ENCODE measurements around the gene FLNB. TPM values are rescaled to one million over a fixed set of nuclear protein-coding genes. Genes with fewer than 3 reads are reported as not detected.

The FLNB gene
- total RNA-seq, 1 experiment from 2014 or later, result 127 TPM

DNA sequence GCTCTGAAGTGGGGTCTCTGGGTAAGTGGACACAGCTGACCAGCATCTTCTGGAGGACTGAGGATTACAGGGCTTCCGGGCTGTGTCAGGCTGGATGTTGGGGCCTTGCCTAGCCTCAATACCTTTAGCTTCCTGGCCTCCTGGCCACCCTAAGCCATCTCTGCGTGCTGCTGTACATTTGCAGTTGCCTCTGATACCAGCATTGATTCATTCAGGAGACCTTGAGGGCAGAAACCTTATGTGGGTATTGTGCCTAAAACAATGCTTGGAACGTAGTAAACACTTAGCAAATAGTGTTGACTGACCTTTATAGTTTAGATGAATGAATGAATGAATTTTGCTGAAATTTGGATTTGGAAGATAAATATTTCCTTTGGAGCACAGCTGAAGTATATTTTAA, 97.0 kb downstream of the FLNB start:
- Mint-ChIP-seq H3K27me3 (ENCODE audit: low read depth) (no peaks in the 10 kb centered on the region), H3K9me3 (no peaks in the 10 kb centered on the region), H3K4me1 (no peaks in the 10 kb centered on the region), H3K4me3 (no peak overlapping the region), H3K36me3 (peaks cover 74% of the 10 kb centered on the region), H3K27ac (no peak overlapping the region)
- POLR2A ChIA-PET, result no interaction called here
- DNase-seq (ENCODE audit: low spot score) (no peak), ATAC-seq (no peak)
- CTCF ChIA-PET, result interaction anchor here (0.7 kb wide), 1 partner anchor 98 kb away, joined by 3 read pairs; no protein-coding TSS in a partner anchor
- TF ChIP-seq ZNF219 (CRISPR knock-in tag; IDR thresholded peaks at IDR 0.05; ENCODE audit: borderline replicate concordance) (no peak), ETV6 (CRISPR knock-in tag; IDR thresholded peaks at IDR 0.05) (no peak), SMAD3 (CRISPR knock-in tag; IDR thresholded peaks at IDR 0.05; ENCODE audit: borderline replicate concordance) (no peak), SP1 (CRISPR knock-in tag; conservative IDR thresholded peaks at IDR 0.05) (no peak)

GRCh38 chr3:58106061-58106460, 97.8 kb downstream of the FLNB start:
- ATAC-seq (no peak), DNase-seq (ENCODE audit: low spot score) (no peak)
- Mint-ChIP-seq H3K9me3 (no peaks in the 10 kb centered on the region), H3K4me1 (no peaks in the 10 kb centered on the region), H3K27ac (no peak overlapping the region), H3K36me3 (peaks cover 76% of the 10 kb centered on the region), H3K4me3 (no peak overlapping the region), H3K27me3 (ENCODE audit: low read depth) (no peaks in the 10 kb centered on the region)
- ChIA-PET CTCF (no interaction called here), POLR2A (no interaction called here)
- TF ChIP-seq ZNF317 (CRISPR knock-in tag; IDR thresholded peaks at IDR 0.05; ENCODE audit: borderline replicate concordance, low read depth) (no peak), ATF6 (CRISPR knock-in tag; IDR thresholded peaks at IDR 0.05) (no peak), USF1 (CRISPR knock-in tag; IDR thresholded peaks at IDR 0.05) (no peak), ZNF396 (CRISPR knock-in tag; IDR thresholded peaks at IDR 0.05; ENCODE audit: borderline replicate concordance) (no peak), ZBTB21 (CRISPR knock-in tag; IDR thresholded peaks at IDR 0.05; ENCODE audit: borderline replicate concordance) (no peak), JUN (CRISPR knock-in tag; IDR thresholded peaks at IDR 0.05) (no peak), RELA (CRISPR knock-in tag; IDR thresholded peaks at IDR 0.05; ENCODE audit: borderline replicate concordance) (no peak), NFYB (CRISPR knock-in tag; conservative IDR thresholded peaks at IDR 0.05; ENCODE audit: low read depth) (no peak), CTCF (IDR thresholded peaks at IDR 0.05) (no peak), FOXP1 (CRISPR knock-in tag; IDR thresholded peaks at IDR 0.05; ENCODE audit: borderline replicate concordance) (no peak)

DNA sequence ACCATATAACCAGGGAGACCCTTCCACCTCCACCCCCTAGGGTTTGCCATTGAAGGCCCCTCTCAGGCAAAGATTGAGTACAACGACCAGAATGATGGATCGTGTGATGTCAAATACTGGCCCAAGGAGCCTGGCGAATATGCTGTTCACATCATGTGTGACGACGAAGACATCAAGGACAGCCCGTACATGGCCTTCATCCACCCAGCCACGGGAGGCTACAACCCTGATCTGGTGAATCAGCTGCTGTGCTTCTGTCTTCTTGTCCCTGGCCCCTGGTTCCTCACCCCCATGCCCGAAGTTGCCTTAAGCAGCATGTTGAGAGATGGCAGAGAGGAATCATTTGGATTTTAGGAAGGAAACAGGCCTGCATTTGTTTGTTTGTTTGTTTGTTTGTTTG, 98.4 kb downstream of the FLNB start:
- no peak for DNase-seq (ENCODE audit: low spot score)
- H3K27me3 Mint-ChIP-seq (ENCODE audit: low read depth), result no peaks in the 10 kb centered on the region

DNA sequence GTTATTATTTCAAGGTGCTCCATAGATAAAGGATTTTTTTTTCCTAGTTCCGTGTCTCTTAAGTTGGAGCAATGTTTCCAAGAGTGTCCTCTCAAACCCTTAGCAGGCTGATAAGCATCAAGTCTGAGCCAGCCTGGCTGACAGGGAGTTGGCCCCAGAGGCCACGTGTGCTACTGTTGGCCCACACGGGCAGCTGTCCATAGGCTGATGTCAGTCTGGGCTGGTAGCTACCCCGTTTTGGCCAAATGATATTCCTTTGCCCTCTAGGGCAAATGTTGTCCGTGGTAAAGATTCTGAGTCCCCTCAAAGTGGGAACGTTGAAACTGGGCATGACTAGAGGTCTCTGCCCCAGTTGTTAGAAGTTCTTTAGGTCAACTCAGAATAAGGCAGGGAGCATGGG, 99.4 kb downstream of the FLNB start:
- Mint-ChIP-seq H3K9me3 (no peaks in the 10 kb centered on the region), H3K36me3 (peaks cover 77% of the 10 kb centered on the region), H3K27ac (no peak overlapping the region), H3K27me3 (ENCODE audit: low read depth) (no peaks in the 10 kb centered on the region), H3K4me1 (no peaks in the 10 kb centered on the region), H3K4me3 (no peak overlapping the region)
- no peak for DNase-seq (ENCODE audit: low spot score)
- no peak for ATAC-seq
- POLR2A ChIA-PET, result no interaction called here
- no peak for TF ChIP-seq RELA (CRISPR knock-in tag; IDR thresholded peaks at IDR 0.05; ENCODE audit: borderline replicate concordance)
- CTCF ChIA-PET, result no interaction called here

More for the DNA sequence above, 98.4 kb downstream of the FLNB start:
- Mint-ChIP-seq H3K4me3 (no peak overlapping the region), H3K9me3 (no peaks in the 10 kb centered on the region), H3K27ac (no peak overlapping the region), H3K4me1 (no peaks in the 10 kb centered on the region), H3K36me3 (peaks cover 76% of the 10 kb centered on the region)
- POLR2A ChIA-PET, result no interaction called here
- ATAC-seq, result no peak
- CTCF ChIA-PET, result no interaction called here
- TF ChIP-seq NFE2L1 (CRISPR knock-in tag; IDR thresholded peaks at IDR 0.05), result no peak
- TF ChIP-seq FOXJ3 (CRISPR knock-in tag; IDR thresholded peaks at IDR 0.05; ENCODE audit: borderline replicate concordance), result no peak
- TF ChIP-seq ESRRA (CRISPR knock-in tag; IDR thresholded peaks at IDR 0.05; ENCODE audit: borderline replicate concordance), result no peak
- TF ChIP-seq TCF7 (CRISPR knock-in tag; IDR thresholded peaks at IDR 0.05; ENCODE audit: low read depth), result no peak
- TF ChIP-seq NR2C2 (CRISPR knock-in tag; IDR thresholded peaks at IDR 0.05), result no peak
- no peak for TF ChIP-seq ZBTB21 (CRISPR knock-in tag; IDR thresholded peaks at IDR 0.05; ENCODE audit: borderline replicate concordance)
- TF ChIP-seq CREB1 (CRISPR knock-in tag; IDR thresholded peaks at IDR 0.05), result no peak
- TF ChIP-seq RELA (CRISPR knock-in tag; IDR thresholded peaks at IDR 0.05; ENCODE audit: borderline replicate concordance), result no peak
